Panc1 (cell line): ENCODE measurements around the gene TIMP1.

Experiments
- CTCF ChIP-seq: fragments of 450-650 bp; IDR thresholded peaks from 2 replicates; pipeline ENCODE4 v1.5.1; 2017; ENCODE audit warnings: mild to moderate bottlenecking
- REST ChIP-seq, 2 experiments: IDR thresholded peaks; 2 replicates each; pipeline ENCODE4 v1.6.1; 2011 to 2012; ENCODE audit warnings: low read depth in 2 of 2, control low read depth in 1 of 2, low read length in 1 of 2, mild to moderate bottlenecking in 1 of 2, moderate library complexity in 1 of 2; ENCODE audit not compliant: insufficient read depth in 1 of 2

- no peak for TF ChIP-seq CTCF
- no peak for TF ChIP-seq REST (IDR thresholded peaks at IDR 0.05; ENCODE audit: insufficient read depth in 1 of 2, low read depth in 2 of 2, low read length in 1 of 2)
Observed at GRCh38 chrX:47614618-47615017, 32.4 kb downstream of the TIMP1 start.
